ENCODE measurements around the gene TOB2. TPM values are rescaled to one million over a fixed set of nuclear protein-coding genes. Genes with fewer than 3 reads are reported as not detected.
"Not testable (repeated sequence)": the region's sequence is repeated elsewhere in the genome, so short reads cannot be mapped to it uniquely, and the experiment has no call there.

TOB2 gene
- total RNA-seq, 2 donors from 2014 or later: 51.2 to 57.9 TPM

- no peak for TF ChIP-seq CTCF (conservative IDR thresholded peaks at IDR 0.05)
- DNase-seq: peak; percentile 99
- Mint-ChIP-seq H3K4me1 (peaks cover 17% of the 10 kb centered on the region), H3K9me3 (no peaks in the 10 kb centered on the region), H3K27ac (peak overlapping the region; percentile 99), H3K36me3 (ENCODE audit: low read depth) (peaks cover 33% of the 10 kb centered on the region), H3K27me3 (ENCODE audit: insufficient read depth) (no peaks in the 10 kb centered on the region), H3K4me3 (peak overlapping the region; percentile 99)
- Histone ChIP-seq H3K36me3 (ENCODE audit: control insufficient read depth, insufficient read depth, low read length) (peaks cover 29% of the 10 kb centered on the region), H3K4me1 (ENCODE audit: control insufficient read depth, insufficient read depth, low read length) (peaks cover 6% of the 10 kb centered on the region), H3K4me3 (ENCODE audit: low read length) (peak overlapping the region; percentile 97), H3K27me3 (ENCODE audit: control insufficient read depth, insufficient read depth, low read length, poor library complexity, severe bottlenecking) (no peaks in the 10 kb centered on the region), H3K9ac (ENCODE audit: extremely low read depth, low read length, poor library complexity, severe bottlenecking) (peak overlapping the region; percentile 99), H3K9me3 (ENCODE audit: control insufficient read depth, low read length) (no peaks in the 10 kb centered on the region), H3K27ac (ENCODE audit: low read depth, low read length) (peak overlapping the region; percentile 52)
- WGBS, 2 experiments (ENCODE audit: insufficient coverage in 1 of 2, insufficient read length in 1 of 2): 0 to 1% methylated on average over 25 to 32 of the region's 35 CpGs
Observed at GRCh38 chr22:41444360-41445128, 2.1 kb downstream of the TOB2 start.

GRCh38 chr22:41442240-41442792 lies 4.3 kb downstream of the TOB2 start:
- H3K4me1 Mint-ChIP-seq: peaks cover 17% of the 10 kb centered on the region
- no peaks in the 10 kb centered on the region for H3K9me3 Mint-ChIP-seq
- Histone ChIP-seq H3K27ac (ENCODE audit: low read depth, low read length) (no peak overlapping the region), H3K4me1 (ENCODE audit: control insufficient read depth, insufficient read depth, low read length) (peaks cover 9% of the 10 kb centered on the region), H3K36me3 (ENCODE audit: control insufficient read depth, insufficient read depth, low read length) (peaks cover 37% of the 10 kb centered on the region), H3K27me3 (ENCODE audit: control insufficient read depth, insufficient read depth, low read length, poor library complexity, severe bottlenecking) (no peaks in the 10 kb centered on the region), H3K4me3 (ENCODE audit: low read length) (peak overlapping the region; percentile 67), H3K9me3 (ENCODE audit: control insufficient read depth, low read length) (no peaks in the 10 kb centered on the region), H3K9ac (ENCODE audit: extremely low read depth, low read length, poor library complexity, severe bottlenecking) (no peak overlapping the region)
- no peak for TF ChIP-seq CTCF (conservative IDR thresholded peaks at IDR 0.05)
- peak overlapping the region; percentile 99 for H3K4me3 Mint-ChIP-seq
- no peak overlapping the region for H3K27ac Mint-ChIP-seq
- no peaks in the 10 kb centered on the region for H3K27me3 Mint-ChIP-seq (ENCODE audit: insufficient read depth)
- no peak for DNase-seq
- 90 to 100% methylated on average over 2 of the region's 2 CpGs for WGBS, 2 experiments (ENCODE audit: insufficient coverage in 1 of 2, insufficient read length in 1 of 2)
- H3K36me3 Mint-ChIP-seq (ENCODE audit: low read depth): peaks cover 41% of the 10 kb centered on the region

GRCh38 chr22:41440511-41440910 lies 6.1 kb downstream of the TOB2 start:
- H3K4me1 ChIP-seq (ENCODE audit: control insufficient read depth, insufficient read depth, low read length): peaks cover 13% of the 10 kb centered on the region
- Mint-ChIP-seq H3K36me3 (ENCODE audit: low read depth) (peaks cover 59% of the 10 kb centered on the region), H3K4me1 (peaks cover 19% of the 10 kb centered on the region)
- H3K9me3 ChIP-seq (ENCODE audit: control insufficient read depth, low read length); H3K27ac Mint-ChIP-seq; DNase-seq; H3K9ac ChIP-seq (ENCODE audit: extremely low read depth, low read length, poor library complexity, severe bottlenecking); H3K27ac ChIP-seq (ENCODE audit: low read depth, low read length); H3K4me3 ChIP-seq (ENCODE audit: low read length); H3K9me3 Mint-ChIP-seq; H3K27me3 ChIP-seq (ENCODE audit: control insufficient read depth, insufficient read depth, low read length, poor library complexity, severe bottlenecking); H3K27me3 Mint-ChIP-seq (ENCODE audit: insufficient read depth); H3K4me3 Mint-ChIP-seq: not testable (repeated sequence)
- 87 to 94% methylated on average over 4 to 5 of the region's 5 CpGs for WGBS, 2 experiments (ENCODE audit: insufficient coverage in 1 of 2, insufficient read length in 1 of 2)
- peaks cover 55% of the 10 kb centered on the region for H3K36me3 ChIP-seq (ENCODE audit: control insufficient read depth, insufficient read depth, low read length)
